GM12891 (cell line): ENCODE results near the gene DOCK4.

ENCODE experiments used
- PAX5 ChIP-seq: IDR thresholded peaks from 2 replicates; pipeline ENCODE4 v1.6.1; 2011; ENCODE audit warnings: low read length, moderate library complexity, mild to moderate bottlenecking; ENCODE audit not compliant: insufficient read depth, severe bottlenecking
- POLR2A ChIP-seq: IDR thresholded peaks from 2 replicates; pipeline ENCODE4 v1.6.1; 2011; ENCODE audit warnings: low read depth, low read length, control low read depth
- POLR2AphosphoS5 ChIP-seq: IDR thresholded peaks from 2 replicates; pipeline ENCODE4 v1.6.1; 2011; ENCODE audit warnings: low read depth, low read length, control low read depth
- POU2F2 ChIP-seq: IDR thresholded peaks from 2 replicates; pipeline ENCODE4 v1.6.1; 2011; ENCODE audit warnings: low read depth, mild to moderate bottlenecking, control low read depth, low read length, moderate library complexity
- SPI1 ChIP-seq: IDR thresholded peaks from 2 replicates; pipeline ENCODE4 v1.6.1; 2011; ENCODE audit warnings: low read depth, low read length, control low read depth
- TAF1 ChIP-seq: IDR thresholded peaks from 2 replicates; pipeline ENCODE4 v1.6.1; 2011; ENCODE audit warnings: low read depth, low read length, control low read depth

GRCh38 chr7:111900283-111900682 lies 305.9 kb downstream of the DOCK4 start:
- no peak for TF ChIP-seq TAF1
- no peak for TF ChIP-seq POLR2A
- TF ChIP-seq POLR2AphosphoS5 = no peak
- no peak for TF ChIP-seq SPI1
- TF ChIP-seq PAX5 = no peak
- TF ChIP-seq POU2F2 = no peak
